Type B pancreatic cell (in vitro differentiated cells): ENCODE data around the gene FYN. TPM values are rescaled to one million over a fixed set of nuclear protein-coding genes. Genes with fewer than 3 reads are reported as not detected.
A peak's percentile ranks its signal among the peaks of the same experiment; 100 is the strongest.

Source experiments
- DNase-seq: peaks from one replicate; pipeline ENCODE4 v3.0.0; 2021; ENCODE audit warnings: mixed read lengths; ENCODE audit not compliant: unreplicated experiment; ENCODE audit errors: extremely low spot score
- H3K27ac Mint-ChIP-seq: 2 replicates; pipeline ENCODE4 v1.8.0; 2021; ENCODE audit warnings: mild to moderate bottlenecking, mixed read lengths
- H3K27me3 Mint-ChIP-seq: 2 replicates; pipeline ENCODE4 v1.8.0; 2021; ENCODE audit warnings: mixed read lengths
- H3K36me3 Mint-ChIP-seq: 2 replicates; pipeline ENCODE4 v1.8.0; 2021; ENCODE audit warnings: mixed read lengths
- H3K4me1 Mint-ChIP-seq: one replicate; pipeline ENCODE4 v1.8.0; 2021; ENCODE audit warnings: mixed read lengths; ENCODE audit not compliant: unreplicated experiment
- H3K4me3 Mint-ChIP-seq: 2 replicates; pipeline ENCODE4 v1.8.0; 2021; ENCODE audit warnings: mild to moderate bottlenecking, mixed read lengths
- H3K9me3 Mint-ChIP-seq: 2 replicates; pipeline ENCODE4 v1.8.0; 2021; ENCODE audit warnings: mixed read lengths
- CTCF ChIP-seq: fragments of 200-600 bp; sonication (generic); conservative IDR thresholded peaks from 2 replicates; pipeline ENCODE4 v1.5.0; 2021; ENCODE audit warnings: antibody characterized with exemption, mild to moderate bottlenecking
- total RNA-seq: library from RNA; stranded (reverse); gene quantifications from 2 replicates; pipeline ENCODE4 v1.2.1, GENCODE V29; 2021; ENCODE audit warnings: low replicate concordance

FYN gene
- total RNA-seq, 1 donor from 2014 or later = 131 TPM

DNA sequence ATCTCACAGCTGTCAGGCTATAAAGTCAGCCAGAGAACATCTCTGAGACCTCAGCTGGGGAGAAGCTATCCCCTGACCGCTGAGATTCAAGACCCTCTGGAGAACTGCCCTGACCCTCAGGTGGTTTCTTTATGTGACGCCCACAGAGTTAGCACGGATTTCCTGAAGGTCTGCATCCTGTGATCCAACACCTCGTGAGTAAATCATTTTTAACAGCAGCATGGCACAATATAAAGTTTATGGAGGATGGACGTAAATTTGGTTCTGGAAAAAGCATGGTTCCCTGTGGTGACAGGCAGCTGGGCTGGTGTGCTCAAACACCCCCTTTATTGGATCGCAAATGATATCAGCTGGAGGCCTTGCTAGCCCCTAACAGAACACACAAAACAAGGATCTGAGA, 242.2 kb downstream of the FYN start:
- Mint-ChIP-seq H3K27me3 (no peaks in the 10 kb centered on the region), H3K9me3 (no peaks in the 10 kb centered on the region), H3K4me3 (no peak overlapping the region), H3K27ac (no peak overlapping the region), H3K36me3 (no peaks in the 10 kb centered on the region), H3K4me1 (peaks cover 34% of the 10 kb centered on the region)
- no peak for TF ChIP-seq CTCF
- DNase-seq = no peak

- Mint-ChIP-seq H3K27ac (no peak overlapping the region), H3K4me1 (peaks cover 45% of the 10 kb centered on the region), H3K9me3 (no peaks in the 10 kb centered on the region), H3K4me3 (no peak overlapping the region), H3K27me3 (no peaks in the 10 kb centered on the region), H3K36me3 (no peaks in the 10 kb centered on the region)
- DNase-seq = no peak
- TF ChIP-seq CTCF = no peak
Measured at GRCh38 chr6:111628142-111628850, 245.0 kb downstream of the FYN start.

GRCh38 chr6:111626441-111626840, 246.8 kb downstream of the FYN start:
- DNase-seq = no peak
- Mint-ChIP-seq H3K27ac (no peak overlapping the region), H3K4me1 (peaks cover 35% of the 10 kb centered on the region), H3K4me3 (no peak overlapping the region), H3K27me3 (no peaks in the 10 kb centered on the region), H3K36me3 (no peaks in the 10 kb centered on the region), H3K9me3 (no peaks in the 10 kb centered on the region)
- no peak for TF ChIP-seq CTCF

- peak; percentile 62 for DNase-seq
- no peaks in the 10 kb centered on the region for H3K27me3 Mint-ChIP-seq
- no peaks in the 10 kb centered on the region for H3K9me3 Mint-ChIP-seq
- no peak overlapping the region for H3K27ac Mint-ChIP-seq
- no peak for TF ChIP-seq CTCF
- no peak overlapping the region for H3K4me3 Mint-ChIP-seq
- no peaks in the 10 kb centered on the region for H3K36me3 Mint-ChIP-seq
- peaks cover 29% of the 10 kb centered on the region for H3K4me1 Mint-ChIP-seq
Measured at GRCh38 chr6:111625461-111626391, 247.5 kb downstream of the FYN start.

GRCh38 chr6:111625099-111625416, 248.2 kb downstream of the FYN start:
- H3K4me3 Mint-ChIP-seq = no peak overlapping the region
- H3K4me1 Mint-ChIP-seq = peaks cover 33% of the 10 kb centered on the region
- no peaks in the 10 kb centered on the region for H3K36me3 Mint-ChIP-seq
- TF ChIP-seq CTCF = no peak
- H3K9me3 Mint-ChIP-seq = no peaks in the 10 kb centered on the region
- DNase-seq = peak; percentile 15
- no peak overlapping the region for H3K27ac Mint-ChIP-seq
- H3K27me3 Mint-ChIP-seq = peaks cover 2% of the 10 kb centered on the region
